Measurements from ENCODE around the gene LRMDA. TPM values are rescaled to one million over a fixed set of nuclear protein-coding genes. Genes with fewer than 3 reads are reported as not detected.

LRMDA gene
- total RNA-seq, 4 donors from 2014 or later, result 1.4 to 23.1 (median 3.6) TPM

DNA sequence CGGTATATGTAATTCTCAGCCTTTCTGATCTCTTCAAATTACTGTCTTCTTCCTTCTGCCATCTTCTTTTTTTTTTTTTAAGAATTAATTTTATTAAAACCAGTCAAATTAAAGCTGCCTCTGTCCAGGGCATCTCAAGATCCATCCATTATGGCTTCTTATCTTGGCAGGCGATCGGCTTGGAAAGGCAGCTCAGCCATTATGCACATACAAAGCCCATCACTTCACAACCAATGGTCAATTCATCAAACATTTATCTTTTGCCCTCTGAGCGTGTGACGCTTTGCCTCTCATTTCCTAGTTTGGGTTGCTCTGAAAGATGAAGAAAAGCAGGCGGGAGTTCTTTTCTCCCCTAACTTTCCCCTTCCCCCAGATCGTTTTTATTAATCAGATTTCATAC lies 591.6 kb downstream of the LRMDA start:
- no peaks in the 10 kb centered on the region for H3K4me1 ChIP-seq
- H3K36me3 ChIP-seq, result no peaks in the 10 kb centered on the region
- no peak overlapping the region for H3K27ac ChIP-seq
- no peak overlapping the region for H3K4me3 ChIP-seq
- H3K27me3 ChIP-seq, result no peaks in the 10 kb centered on the region
- no peaks in the 10 kb centered on the region for H3K9me3 ChIP-seq
- no peak for TF ChIP-seq POLR2A (IDR thresholded peaks at IDR 0.05)
- TF ChIP-seq, protein P1, sequence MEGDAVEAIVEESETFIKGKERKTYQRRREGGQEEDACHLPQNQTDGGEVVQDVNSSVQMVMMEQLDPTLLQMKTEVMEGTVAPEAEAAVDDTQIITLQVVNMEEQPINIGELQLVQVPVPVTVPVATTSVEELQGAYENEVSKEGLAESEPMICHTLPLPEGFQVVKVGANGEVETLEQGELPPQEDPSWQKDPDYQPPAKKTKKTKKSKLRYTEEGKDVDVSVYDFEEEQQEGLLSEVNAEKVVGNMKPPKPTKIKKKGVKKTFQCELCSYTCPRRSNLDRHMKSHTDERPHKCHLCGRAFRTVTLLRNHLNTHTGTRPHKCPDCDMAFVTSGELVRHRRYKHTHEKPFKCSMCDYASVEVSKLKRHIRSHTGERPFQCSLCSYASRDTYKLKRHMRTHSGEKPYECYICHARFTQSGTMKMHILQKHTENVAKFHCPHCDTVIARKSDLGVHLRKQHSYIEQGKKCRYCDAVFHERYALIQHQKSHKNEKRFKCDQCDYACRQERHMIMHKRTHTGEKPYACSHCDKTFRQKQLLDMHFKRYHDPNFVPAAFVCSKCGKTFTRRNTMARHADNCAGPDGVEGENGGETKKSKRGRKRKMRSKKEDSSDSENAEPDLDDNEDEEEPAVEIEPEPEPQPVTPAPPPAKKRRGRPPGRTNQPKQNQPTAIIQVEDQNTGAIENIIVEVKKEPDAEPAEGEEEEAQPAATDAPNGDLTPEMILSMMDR (IDR thresholded peaks at IDR 0.05), result no peak
- DNase-seq, result no peak

DNA sequence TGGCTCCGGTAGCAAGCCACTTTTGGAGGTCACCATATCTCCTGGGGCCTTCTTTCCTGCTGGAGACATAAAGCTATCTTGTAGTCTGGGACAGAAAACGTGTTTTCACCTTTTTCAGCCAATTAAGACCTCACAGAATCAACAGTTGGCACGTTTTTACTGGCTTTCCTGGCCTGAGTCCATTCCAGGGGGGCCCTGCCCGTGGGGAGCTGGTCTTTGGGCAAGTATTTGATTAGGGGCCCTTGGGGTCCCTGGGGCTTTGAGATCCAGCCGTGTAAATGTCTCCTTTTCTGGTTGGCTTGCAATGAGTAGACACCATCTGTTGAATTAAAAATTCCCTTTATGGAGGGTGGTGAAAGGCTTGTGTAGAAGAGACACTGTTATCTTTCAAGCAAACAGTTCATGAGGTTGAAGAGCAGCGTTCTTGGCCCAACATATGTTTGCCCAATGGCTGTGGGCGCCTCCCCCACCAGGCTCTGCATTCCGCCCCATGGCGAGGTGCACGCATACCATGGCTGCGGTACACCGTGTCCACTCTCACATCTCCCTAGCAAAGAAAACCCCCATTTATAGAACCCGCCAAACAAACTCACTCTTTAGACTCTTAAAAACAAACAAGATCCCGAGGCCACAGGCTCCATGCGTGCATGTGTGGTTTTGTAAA lies 593.2 kb downstream of the LRMDA start:
- TF ChIP-seq, protein P1 (IDR thresholded peaks at IDR 0.05), result no peak
- TF ChIP-seq POLR2A (IDR thresholded peaks at IDR 0.05), result no peak

DNA sequence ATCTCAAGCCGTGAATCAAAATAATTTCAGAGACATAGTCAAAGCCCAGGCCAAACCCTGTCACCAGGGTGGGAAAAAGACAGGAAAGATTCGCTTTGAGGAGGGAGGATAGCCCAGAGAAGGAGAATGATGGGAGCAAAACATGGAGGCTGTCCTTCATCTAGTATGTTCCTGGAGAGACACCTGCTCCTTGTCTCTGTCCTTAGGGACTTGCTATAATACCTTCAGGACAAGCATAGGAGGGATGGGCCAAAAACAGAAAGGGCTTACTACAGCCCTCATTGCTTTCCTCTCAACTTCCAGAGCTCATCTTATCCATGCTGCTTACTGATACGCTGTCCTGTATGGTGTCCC lies 593.7 kb downstream of the LRMDA start:
- Histone ChIP-seq H3K27ac (no peak overlapping the region), H3K27me3 (no peaks in the 10 kb centered on the region), H3K9me3 (no peaks in the 10 kb centered on the region), H3K36me3 (no peaks in the 10 kb centered on the region), H3K4me3 (no peak overlapping the region), H3K4me1 (no peaks in the 10 kb centered on the region)
- TF ChIP-seq, protein P1 (IDR thresholded peaks at IDR 0.05), result no peak
- DNase-seq, result no peak

More for the DNA sequence above, 593.2 kb downstream of the LRMDA start:
- Histone ChIP-seq H3K4me1 (no peaks in the 10 kb centered on the region), H3K36me3 (no peaks in the 10 kb centered on the region), H3K27ac (no peak overlapping the region), H3K9me3 (no peaks in the 10 kb centered on the region), H3K4me3 (no peak overlapping the region), H3K27me3 (no peaks in the 10 kb centered on the region)
- no peak for DNase-seq

DNA sequence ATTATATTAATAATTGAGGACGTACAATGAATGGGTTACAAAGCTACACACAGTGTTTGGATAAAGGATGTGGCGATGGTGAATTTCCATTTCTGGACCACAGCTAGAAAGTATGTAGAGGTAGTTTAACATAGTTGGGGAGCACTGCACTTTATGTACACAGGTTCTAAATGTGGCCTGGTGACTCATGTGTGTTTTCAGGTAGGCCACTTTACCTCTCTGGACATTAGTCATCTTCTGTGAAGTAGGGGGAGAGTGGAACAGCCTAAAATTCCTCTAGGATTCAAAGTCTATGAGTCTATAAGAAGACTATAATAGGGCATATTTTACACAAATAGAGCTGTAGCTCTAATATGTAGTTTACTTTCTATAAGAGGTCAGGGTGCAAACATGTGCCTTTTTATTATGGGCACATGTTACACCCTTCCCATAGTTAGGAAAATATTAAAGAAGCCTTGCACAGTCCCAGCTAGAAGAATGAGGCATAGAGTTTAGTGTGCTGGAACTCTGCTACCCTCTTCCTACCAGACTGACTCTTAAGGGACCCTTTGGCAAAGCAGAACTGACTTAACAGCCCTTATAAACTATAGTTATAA lies 594.9 kb downstream of the LRMDA start:
- no peaks in the 10 kb centered on the region for H3K36me3 ChIP-seq
- no peak for DNase-seq
- H3K27ac ChIP-seq, result no peak overlapping the region
- H3K9me3 ChIP-seq, result no peaks in the 10 kb centered on the region
- no peaks in the 10 kb centered on the region for H3K4me1 ChIP-seq
- no peaks in the 10 kb centered on the region for H3K27me3 ChIP-seq
- H3K4me3 ChIP-seq, result no peak overlapping the region
- TF ChIP-seq, protein P1 (IDR thresholded peaks at IDR 0.05), result no peak
- no peak for TF ChIP-seq POLR2A (IDR thresholded peaks at IDR 0.05)

DNA sequence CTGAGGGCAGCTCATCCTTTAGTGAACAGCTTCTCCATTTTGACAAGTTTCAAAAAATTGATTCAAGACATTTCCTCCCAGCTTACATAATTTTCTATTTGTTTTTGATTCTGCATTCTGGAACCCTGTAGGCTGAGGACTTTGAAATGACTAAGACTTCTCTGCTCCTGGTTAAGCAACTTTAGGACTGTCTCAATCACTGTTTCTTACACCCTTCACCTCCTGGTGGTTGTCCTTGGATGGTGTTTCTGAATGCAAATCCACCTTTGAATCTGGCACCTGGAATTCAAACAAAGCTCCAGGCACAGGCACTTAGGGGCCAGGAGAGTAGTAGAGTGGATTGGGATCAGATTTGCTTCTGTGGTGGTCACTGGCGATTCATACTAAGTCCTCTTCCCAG lies 595.5 kb downstream of the LRMDA start:
- TF ChIP-seq, protein P1 (IDR thresholded peaks at IDR 0.05), result peak in 1 of 6 experiments; percentile 4
- no peak for TF ChIP-seq POLR2A (IDR thresholded peaks at IDR 0.05)
- no peak for DNase-seq
- H3K4me3 ChIP-seq, result no peak overlapping the region

More for the DNA sequence above, 595.5 kb downstream of the LRMDA start:
- no peaks in the 10 kb centered on the region for H3K4me1 ChIP-seq
- no peaks in the 10 kb centered on the region for H3K36me3 ChIP-seq
- no peaks in the 10 kb centered on the region for H3K9me3 ChIP-seq
- no peak overlapping the region for H3K27ac ChIP-seq
- no peaks in the 10 kb centered on the region for H3K27me3 ChIP-seq
